NOMO-1 treated with dmso at 0.1 percent for 144 hours (cell line): ENCODE measurements around the gene PSMD8.
A peak's percentile ranks its signal among the peaks of the same experiment; 100 is the strongest.
"Not testable (repeated sequence)": the region's sequence is repeated elsewhere in the genome, so short reads cannot be mapped to it uniquely, and the experiment has no call there.

Experiments used
- DNase-seq: peaks from one replicate; lab custom pipeline; 2025; ENCODE audit not compliant: unreplicated experiment; lab: John Stamatoyannopoulos, UW

The PSMD8 gene

GRCh38 chr19:38361633-38362075 lies 12.7 kb upstream of the PSMD8 start:
- peak; percentile 75 for DNase-seq

- DNase-seq, result peak; percentile 84
These were observed 12.1 kb upstream of the PSMD8 start for GRCh38 chr19:38362076-38362945.

- DNase-seq, result not testable (repeated sequence)
These were observed 11.3 kb upstream of the PSMD8 start for GRCh38 chr19:38362946-38363688.

- no peak for DNase-seq
These were observed 7.3 kb upstream of the PSMD8 start for GRCh38 chr19:38367041-38367440.

GRCh38 chr19:38369584-38369983 lies 4.8 kb upstream of the PSMD8 start:
- DNase-seq, result no peak

GRCh38 chr19:38370299-38370698 lies 4.1 kb upstream of the PSMD8 start:
- DNase-seq, result no peak

GRCh38 chr19:38371081-38371480 lies 3.3 kb upstream of the PSMD8 start:
- DNase-seq, result no peak

- no peak for DNase-seq
These were observed 452 bp upstream of the PSMD8 start for GRCh38 chr19:38373907-38374331.

GRCh38 chr19:38375098-38375493 lies 725 bp downstream of the PSMD8 start:
- DNase-seq, result no peak

GRCh38 chr19:38375748-38376147 lies 1.4 kb downstream of the PSMD8 start:
- DNase-seq, result no peak

- DNase-seq, result no peak
These were observed 2.2 kb downstream of the PSMD8 start for GRCh38 chr19:38376576-38376975.

GRCh38 chr19:38377052-38377451 lies 2.7 kb downstream of the PSMD8 start:
- no peak for DNase-seq

GRCh38 chr19:38378866-38379265 lies 4.5 kb downstream of the PSMD8 start:
- no peak for DNase-seq

- no peak for DNase-seq
These were observed 6.8 kb downstream of the PSMD8 start for GRCh38 chr19:38381138-38381537.

GRCh38 chr19:38383184-38383583 lies 8.8 kb downstream of the PSMD8 start:
- no peak for DNase-seq

- no peak for DNase-seq
These were observed 9.4 kb downstream of the PSMD8 start for GRCh38 chr19:38383743-38384142.

GRCh38 chr19:38384209-38385027 lies 10.0 kb downstream of the PSMD8 start:
- no peak for DNase-seq

GRCh38 chr19:38385057-38385803 lies 10.9 kb downstream of the PSMD8 start:
- DNase-seq, result no peak

GRCh38 chr19:38385804-38386257 lies 11.5 kb downstream of the PSMD8 start:
- DNase-seq, result no peak

- DNase-seq, result no peak
These were observed 12.1 kb downstream of the PSMD8 start for GRCh38 chr19:38386300-38386970.
